Fibroblast of lung (primary cell): Measurements from ENCODE around the gene RASSF5. TPM values are rescaled to one million over a fixed set of nuclear protein-coding genes. Genes with fewer than 3 reads are reported as not detected.
A peak's percentile ranks its signal among the peaks of the same experiment; 100 is the strongest.

Experiments
- DNase-seq, 2 donors: peaks; one replicate each; pipeline versions ENCODE4 v3.0.0 to v3.0.0-alpha.2; 2010; ENCODE audit warnings: low read depth in 2 of 2
- H2AFZ ChIP-seq: 2 replicates; pipeline ENCODE4 v1.5.1; 2012; ENCODE audit warnings: low read length, control low read depth, inconsistent platforms
- H3K27ac ChIP-seq: 2 replicates; pipeline ENCODE4 v1.5.1; 2011; ENCODE audit warnings: low read length, control low read depth; ENCODE audit not compliant: insufficient read depth
- H3K27me3 ChIP-seq: 2 replicates; pipeline ENCODE4 v1.5.1; 2011; ENCODE audit warnings: mild to moderate bottlenecking, low read length; ENCODE audit not compliant: control insufficient read depth, insufficient read depth
- H3K36me3 ChIP-seq: 2 replicates; pipeline ENCODE4 v1.5.1; 2011; ENCODE audit warnings: low read length; ENCODE audit not compliant: control insufficient read depth, insufficient read depth
- H3K4me1 ChIP-seq: 2 replicates; pipeline ENCODE4 v1.5.1; 2011; ENCODE audit warnings: low read length; ENCODE audit not compliant: control insufficient read depth, insufficient read depth; ENCODE audit errors: extremely low read depth
- H3K4me2 ChIP-seq: 2 replicates; pipeline ENCODE4 v1.5.1; 2011; ENCODE audit warnings: low read length, control low read depth; ENCODE audit not compliant: insufficient read depth; ENCODE audit errors: extremely low read depth
- H3K4me3 ChIP-seq, 4 experiments: fragments of 200-600 bp in 1 of 4; sonication (generic) in 1 of 4; replicated peaks in 1 of 4; 2 replicates each; pipeline ENCODE4 v1.5.1; 2011 to 2016; ENCODE audit warnings: low read length in 4 of 4, low read depth in 3 of 4, mild to moderate bottlenecking in 3 of 4, control low read depth in 2 of 4, inconsistent platforms in 1 of 4, mixed read lengths in 1 of 4; ENCODE audit not compliant: insufficient read depth in 1 of 4; ENCODE audit errors: control extremely low read depth in 1 of 4
- H3K79me2 ChIP-seq: 2 replicates; pipeline ENCODE4 v1.5.1; 2012; ENCODE audit warnings: mild to moderate bottlenecking, low read length, inconsistent platforms; ENCODE audit not compliant: control insufficient read depth, insufficient read depth
- H3K9ac ChIP-seq: 2 replicates; pipeline ENCODE4 v1.5.1; 2011; ENCODE audit warnings: mild to moderate bottlenecking, low read length, control low read depth; ENCODE audit not compliant: insufficient read depth
- H3K9me3 ChIP-seq: 2 replicates; pipeline ENCODE4 v1.5.1; 2012; ENCODE audit warnings: low read depth, low read length; ENCODE audit not compliant: control insufficient read depth, insufficient read depth
- H4K20me1 ChIP-seq: 2 replicates; pipeline ENCODE4 v1.5.1; 2011; ENCODE audit warnings: low read length; ENCODE audit not compliant: control insufficient read depth, insufficient read depth; ENCODE audit errors: extremely low read depth
- CTCF ChIP-seq, 2 donors: IDR thresholded peaks in 1 of 2; conservative IDR thresholded peaks in 1 of 2; 1 replicate in 1 of 2; 2 replicates in 1 of 2; pipeline ENCODE4 v1.5.1; 2011 to 2012; ENCODE audit warnings: low read length in 2 of 2, control low read depth in 1 of 2, inconsistent platforms in 1 of 2, low read depth in 1 of 2, mild to moderate bottlenecking in 1 of 2
- EZH2 ChIP-seq: IDR thresholded peaks from 2 replicates; pipeline ENCODE4 v1.5.1; 2012; ENCODE audit warnings: low read length, control low read depth, mild to moderate bottlenecking; ENCODE audit errors: missing control alignments
- polyA plus RNA-seq, 2 donors: library from polyadenylated mRNA; depleted of rRNA in 1 of 2; stranded (reverse) in 1 of 2; unstranded in 1 of 2; fragments of >200 nt; gene quantifications; 2 replicates each; pipeline ENCODE4 v1.2.1, GENCODE V29; 2011 to 2012; ENCODE audit warnings: missing spikeins in 1 of 2
- total RNA-seq: library from RNA; depleted of rRNA; stranded (reverse); fragments of >200 nt; gene quantifications from 2 replicates; pipeline ENCODE4 v1.2.1, GENCODE V29; 2014

Gene RASSF5
- total and polyA plus RNA-seq, 2 donors (not counting 1 experiment from before 2014, with no cell fraction given): 1.3 to 3.0 TPM

- Histone ChIP-seq H3K9ac (no peak overlapping the region), H3K79me2 (no peaks in the 10 kb centered on the region), H3K4me3 (no peak overlapping the region), H3K4me2 (no peak overlapping the region), H2AFZ (no peak overlapping the region), H3K4me1 (peaks cover 24% of the 10 kb centered on the region), H3K36me3 (no peaks in the 10 kb centered on the region), H4K20me1 (no peaks in the 10 kb centered on the region), H3K27me3 (no peaks in the 10 kb centered on the region), H3K9me3 (no peaks in the 10 kb centered on the region), H3K27ac (peak overlapping the region; percentile 46)
- no peak for DNase-seq
- TF ChIP-seq CTCF (conservative IDR thresholded peaks at IDR 0.05 in 1 of 2, IDR thresholded peaks at IDR 0.05 in 1 of 2; ENCODE audit: low read depth in 1 of 2, low read length in 2 of 2): no peak
- no peak for TF ChIP-seq EZH2
These were observed 5.5 kb downstream of the RASSF5 start for GRCh38 chr1:206512851-206513180.

DNA sequence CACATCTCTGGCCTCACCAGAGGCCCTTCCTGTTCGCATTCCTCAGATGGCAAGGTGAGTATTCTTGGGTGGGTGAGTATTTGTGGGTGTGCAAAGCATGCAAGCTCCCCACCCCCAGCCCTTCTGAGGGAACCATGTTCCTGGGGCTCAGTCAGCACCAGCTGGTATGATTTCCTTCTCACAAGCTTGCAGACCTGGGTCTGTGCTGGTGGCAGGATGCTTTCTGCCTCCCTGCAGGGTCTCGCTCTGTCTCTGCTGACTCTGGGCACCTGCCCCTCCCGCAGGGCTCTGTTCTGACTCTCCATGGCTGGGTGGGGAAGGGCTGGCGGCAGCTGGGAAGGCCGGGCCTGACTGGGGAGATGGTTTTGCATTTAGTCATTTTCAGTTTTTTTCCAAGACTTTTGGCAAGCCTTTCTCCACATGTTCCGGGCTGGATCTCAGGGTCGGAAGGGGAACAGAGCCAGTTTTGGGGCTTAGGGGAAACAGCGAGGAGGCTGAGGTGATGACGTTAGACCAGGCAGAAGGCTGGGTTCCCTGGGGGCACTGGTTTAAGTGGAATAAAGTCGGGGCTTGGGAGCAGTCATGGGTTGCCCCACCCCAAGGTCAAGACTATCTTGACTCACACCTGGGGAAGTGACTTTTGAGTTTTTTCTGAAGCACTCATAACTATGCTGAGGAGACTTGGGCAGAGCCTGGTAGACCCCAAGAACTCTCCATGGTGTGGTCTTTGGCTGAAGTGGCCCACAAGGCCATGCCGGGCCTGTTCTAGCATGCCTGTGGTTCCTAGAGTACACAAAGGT is 6.2 kb downstream of the RASSF5 start:
- Histone ChIP-seq H3K27me3 (no peaks in the 10 kb centered on the region), H3K4me3 (no peak overlapping the region), H3K27ac (peak overlapping the region; percentile 73), H3K79me2 (no peaks in the 10 kb centered on the region), H2AFZ (no peak overlapping the region), H3K9me3 (no peaks in the 10 kb centered on the region), H3K4me1 (peaks cover 22% of the 10 kb centered on the region), H3K4me2 (peak overlapping the region; percentile 79), H3K9ac (no peak overlapping the region), H3K36me3 (no peaks in the 10 kb centered on the region), H4K20me1 (no peaks in the 10 kb centered on the region)
- TF ChIP-seq CTCF (conservative IDR thresholded peaks at IDR 0.05 in 1 of 2, IDR thresholded peaks at IDR 0.05 in 1 of 2; ENCODE audit: low read depth in 1 of 2, low read length in 2 of 2): no peak
- no peak for TF ChIP-seq EZH2
- DNase-seq: peak; percentile 91 to 93

GRCh38 chr1:206514813-206515387 is 7.6 kb downstream of the RASSF5 start:
- H2AFZ ChIP-seq: no peak overlapping the region
- H3K4me1 ChIP-seq: peaks cover 21% of the 10 kb centered on the region
- H3K36me3 ChIP-seq: no peaks in the 10 kb centered on the region
- no peaks in the 10 kb centered on the region for H3K79me2 ChIP-seq
- H3K9me3 ChIP-seq: no peaks in the 10 kb centered on the region
- no peak overlapping the region for H3K9ac ChIP-seq
- H4K20me1 ChIP-seq: no peaks in the 10 kb centered on the region
- peak in 1 of 2 donors; percentile 19 for DNase-seq
- H3K27ac ChIP-seq: no peak overlapping the region
- H3K27me3 ChIP-seq: no peaks in the 10 kb centered on the region
- H3K4me3 ChIP-seq: no peak overlapping the region
- TF ChIP-seq CTCF (conservative IDR thresholded peaks at IDR 0.05 in 1 of 2, IDR thresholded peaks at IDR 0.05 in 1 of 2; ENCODE audit: low read depth in 1 of 2, low read length in 2 of 2) (no peak), EZH2 (no peak)
- no peak overlapping the region for H3K4me2 ChIP-seq
